Caco-2 (cell line): ENCODE measurements around the gene LEO1. TPM values are rescaled to one million over a fixed set of nuclear protein-coding genes. Genes with fewer than 3 reads are reported as not detected.
A peak's percentile ranks its signal among the peaks of the same experiment; 100 is the strongest.

Experiments
- BruUV-seq: library from RNA; stranded (reverse); fragments of 400-500 nt; replicated peaks from 2 replicates; lab custom pipeline; 2021; lab: Mats Ljungman, UMichigan
- CTCF ChIA-PET: fragments of 300-600 bp; sonication (Branson Sonifier 250); formaldehyde crosslinking; loops from one replicate; lab custom pipeline; 2022; ENCODE audit warnings: antibody characterized with exemption; lab: Charles Lee
- POLR2A ChIA-PET: fragments of 300-600 bp; sonication (Branson Sonifier 250); formaldehyde crosslinking; loops from one replicate; lab custom pipeline; 2022; ENCODE audit warnings: antibody characterized with exemption; lab: Charles Lee
- DNase-seq, 2 experiments: peaks; one replicate each; pipeline versions ENCODE4 v3.0.0 to v3.0.0-alpha.2; 2020 to 2022
- H3K27me3 ChIP-seq: replicated peaks from 2 replicates; pipeline ENCODE4 v1.6.0; 2011; ENCODE audit warnings: low read length; ENCODE audit not compliant: control insufficient read depth, insufficient read depth
- H3K36me3 ChIP-seq: 2 replicates; pipeline ENCODE4 v1.5.1; 2011; ENCODE audit warnings: low read length; ENCODE audit not compliant: control insufficient read depth, insufficient read depth
- H3K4me1 ChIP-seq: fragments of 250-450 bp; sonication (Bioruptor Pico); 2 replicates; pipeline ENCODE4 v1.5.1; 2020; ENCODE audit warnings: mild to moderate bottlenecking
- H3K4me3 ChIP-seq: 2 replicates; pipeline ENCODE4 v1.5.1; 2011; ENCODE audit warnings: low read depth, mild to moderate bottlenecking, control low read depth, low read length
- H3K9me3 ChIP-seq: fragments of 250-450 bp; sonication (Bioruptor Pico); 2 replicates; pipeline ENCODE4 v1.5.1; 2020; ENCODE audit warnings: mild to moderate bottlenecking, moderate library complexity
- H3K27ac Mint-ChIP-seq: one replicate; pipeline ENCODE4 v1.8.0; 2022; ENCODE audit warnings: mixed read lengths; ENCODE audit not compliant: unreplicated experiment
- H3K27me3 Mint-ChIP-seq: one replicate; pipeline ENCODE4 v1.8.0; 2022; ENCODE audit warnings: mixed read lengths; ENCODE audit not compliant: insufficient read depth, unreplicated experiment
- H3K36me3 Mint-ChIP-seq: one replicate; pipeline ENCODE4 v1.8.0; 2022; ENCODE audit warnings: mild to moderate bottlenecking, mixed read lengths; ENCODE audit not compliant: insufficient read depth, unreplicated experiment
- H3K4me1 Mint-ChIP-seq: one replicate; pipeline ENCODE4 v1.8.0; 2022; ENCODE audit warnings: low read depth, mixed read lengths; ENCODE audit not compliant: unreplicated experiment
- H3K4me3 Mint-ChIP-seq: one replicate; pipeline ENCODE4 v1.8.0; 2022; ENCODE audit warnings: mild to moderate bottlenecking, moderate library complexity, mixed read lengths; ENCODE audit not compliant: unreplicated experiment
- H3K9me3 Mint-ChIP-seq: one replicate; pipeline ENCODE4 v1.8.0; 2022; ENCODE audit warnings: mixed read lengths; ENCODE audit not compliant: unreplicated experiment
- intact Hi-C: fragments of 100-400 bp; cut with micrococcal nuclease; formaldehyde crosslinking; loops from one replicate; pipeline ENCODE4 v1.10.0; 2022; ENCODE audit not compliant: unreplicated experiment
- total RNA-seq: library from RNA; stranded (reverse); gene quantifications from 2 replicates; pipeline ENCODE4 v1.2.3, GENCODE V29; 2022
- TF ChIP-seq, protein P1 (sequence below), 2 experiments: fragments of 200-600 bp in 1 of 2; IDR thresholded peaks; 1 replicate in 1 of 2; 2 replicates in 1 of 2; pipeline versions ENCODE4 v1.5.1 to v1.8.0; 2011 to 2022; ENCODE audit warnings: antibody characterized with exemption in 1 of 2, control low read depth in 1 of 2, inconsistent platforms in 1 of 2, low read depth in 1 of 2, low read length in 1 of 2, mild to moderate bottlenecking in 1 of 2, moderate library complexity in 1 of 2; ENCODE audit not compliant: insufficient read depth in 1 of 2, severe bottlenecking in 1 of 2, unreplicated experiment in 1 of 2

LEO1 gene
- total RNA-seq, 1 experiment from 2014 or later, result 30.7 TPM

DNA sequence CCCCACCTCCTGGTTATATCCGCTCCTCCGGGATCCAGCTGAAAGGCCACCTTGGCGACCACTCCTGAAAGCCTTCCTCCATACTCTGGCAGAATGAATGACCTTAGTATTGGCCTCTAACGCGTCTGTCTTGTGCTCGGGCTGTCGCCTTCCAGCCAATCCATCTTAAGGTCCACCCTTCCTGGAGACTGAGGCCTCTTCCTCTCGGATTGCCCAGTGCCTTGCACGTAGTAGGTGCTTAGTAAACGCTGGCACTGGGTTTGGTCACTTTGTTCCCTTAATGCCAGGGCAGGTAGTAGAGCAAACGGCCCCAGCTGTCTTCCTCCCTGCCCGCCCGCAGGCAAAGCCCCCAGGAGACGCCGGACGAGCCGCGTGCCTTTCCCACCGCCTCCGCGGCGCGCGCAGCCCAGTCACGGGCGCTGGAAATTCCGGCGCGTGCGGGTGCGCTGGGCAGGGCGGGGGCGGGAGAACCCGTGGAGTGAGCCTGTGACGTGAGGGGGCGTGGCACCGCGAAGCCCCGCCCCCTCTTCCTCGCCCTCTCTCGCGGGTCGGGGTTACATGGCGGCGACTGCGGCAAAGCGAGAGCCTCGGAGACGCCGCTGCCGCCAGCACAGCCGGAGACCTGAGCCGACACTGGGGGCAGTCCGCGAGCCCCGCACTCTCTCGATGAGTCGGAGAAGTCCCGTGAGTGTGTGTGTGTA is 47.3 kb upstream of the LEO1 start, which contains the start of gene MAPK6:
MAPK6 (plus strand) TSS at position 527 of the 701 bp plus-strand sequence. CDS start 27,242 bp downstream, outside the sequence.
- H3K9me3 Mint-ChIP-seq, result no peaks in the 10 kb centered on the region
- Histone ChIP-seq H3K36me3 (no peaks in the 10 kb centered on the region), H3K4me3 (peak within 1 kb of the TSS; percentile 69), H3K9me3 (no peaks in the 10 kb centered on the region), H3K27me3 (no peaks in the 10 kb centered on the region), H3K4me1 (peaks cover 12% of the 10 kb centered on the region; the same call in 1 of the 2 replicates)
- intact Hi-C loops, result loop anchor here (2.0 to 5.0 kb wide), 2 partner anchors 47 to 52 kb away; partner anchors contain the start of gene LEO1
- TF ChIP-seq, protein P1, sequence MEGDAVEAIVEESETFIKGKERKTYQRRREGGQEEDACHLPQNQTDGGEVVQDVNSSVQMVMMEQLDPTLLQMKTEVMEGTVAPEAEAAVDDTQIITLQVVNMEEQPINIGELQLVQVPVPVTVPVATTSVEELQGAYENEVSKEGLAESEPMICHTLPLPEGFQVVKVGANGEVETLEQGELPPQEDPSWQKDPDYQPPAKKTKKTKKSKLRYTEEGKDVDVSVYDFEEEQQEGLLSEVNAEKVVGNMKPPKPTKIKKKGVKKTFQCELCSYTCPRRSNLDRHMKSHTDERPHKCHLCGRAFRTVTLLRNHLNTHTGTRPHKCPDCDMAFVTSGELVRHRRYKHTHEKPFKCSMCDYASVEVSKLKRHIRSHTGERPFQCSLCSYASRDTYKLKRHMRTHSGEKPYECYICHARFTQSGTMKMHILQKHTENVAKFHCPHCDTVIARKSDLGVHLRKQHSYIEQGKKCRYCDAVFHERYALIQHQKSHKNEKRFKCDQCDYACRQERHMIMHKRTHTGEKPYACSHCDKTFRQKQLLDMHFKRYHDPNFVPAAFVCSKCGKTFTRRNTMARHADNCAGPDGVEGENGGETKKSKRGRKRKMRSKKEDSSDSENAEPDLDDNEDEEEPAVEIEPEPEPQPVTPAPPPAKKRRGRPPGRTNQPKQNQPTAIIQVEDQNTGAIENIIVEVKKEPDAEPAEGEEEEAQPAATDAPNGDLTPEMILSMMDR (IDR thresholded peaks at IDR 0.05; ENCODE audit: insufficient read depth in 1 of 2, low read depth in 1 of 2, low read length in 1 of 2, severe bottlenecking in 1 of 2, unreplicated experiment in 1 of 2), result no peak
- BruUV-seq, result no TSS peak
- H3K27ac Mint-ChIP-seq, result peak within 1 kb of the TSS; percentile 96
- ChIA-PET POLR2A (no interaction called here), CTCF (no interaction called here)
- H3K4me1 Mint-ChIP-seq, result peaks cover 16% of the 10 kb centered on the region
- H3K27me3 Mint-ChIP-seq, result no peaks in the 10 kb centered on the region
- peaks cover 22% of the 10 kb centered on the region for H3K36me3 Mint-ChIP-seq
- DNase-seq, result peak; percentile 90 to 93
- peak within 1 kb of the TSS; percentile 93 for H3K4me3 Mint-ChIP-seq

DNA sequence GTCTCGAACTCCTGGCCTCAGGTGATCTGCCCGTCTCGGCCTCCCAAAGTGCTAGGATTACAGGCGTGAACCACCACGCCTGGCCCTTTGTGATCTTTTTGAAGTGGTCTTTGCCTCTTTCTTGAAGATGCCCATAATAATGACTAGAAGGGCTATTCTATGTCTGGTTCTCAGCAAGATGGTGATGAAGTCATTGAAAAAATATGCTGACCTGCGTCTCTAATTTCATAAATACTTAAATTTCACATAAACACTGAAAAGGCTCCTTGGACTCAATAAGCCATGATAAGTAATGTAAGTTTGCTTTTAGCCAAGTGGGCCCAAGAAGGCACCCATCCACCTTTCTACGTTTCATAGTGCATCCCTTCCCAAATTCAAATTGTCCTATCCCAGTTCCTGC is 46.7 kb upstream of the LEO1 start:
- H3K4me3 ChIP-seq, result peak overlapping the region; percentile 69
- intact Hi-C loops, result loop anchor here (2.0 to 5.0 kb wide), 2 partner anchors 46 to 53 kb away; partner anchors contain the start of gene LEO1

GRCh38 chr15:52016316-52016715 is 44.7 kb upstream of the LEO1 start:
- intact Hi-C loops, result loop anchor here (5.0 kb wide), 1 partner anchor 44 kb away; the partner anchor contains the start of gene LEO1
- Mint-ChIP-seq H3K36me3 (peaks cover 22% of the 10 kb centered on the region), H3K9me3 (no peaks in the 10 kb centered on the region), H3K4me3 (no peak overlapping the region), H3K27me3 (no peaks in the 10 kb centered on the region), H3K27ac (no peak overlapping the region), H3K4me1 (peaks cover 14% of the 10 kb centered on the region)
- H3K36me3 ChIP-seq, result no peaks in the 10 kb centered on the region
- TF ChIP-seq, protein P1 (IDR thresholded peaks at IDR 0.05; ENCODE audit: insufficient read depth in 1 of 2, low read depth in 1 of 2, low read length in 1 of 2, severe bottlenecking in 1 of 2, unreplicated experiment in 1 of 2), result no peak
- peaks cover 5% of the 10 kb centered on the region; the same call in 1 of the 2 replicates for H3K4me1 ChIP-seq
- H3K4me3 ChIP-seq, result no peak overlapping the region
- BruUV-seq, result no TSS peak
- POLR2A ChIA-PET, result no interaction called here
- DNase-seq, result no peak
- no peaks in the 10 kb centered on the region for H3K9me3 ChIP-seq
- CTCF ChIA-PET, result no interaction called here
- no peaks in the 10 kb centered on the region for H3K27me3 ChIP-seq

More for the DNA sequence above, 46.7 kb upstream of the LEO1 start:
- H3K4me1 ChIP-seq, result peaks cover 12% of the 10 kb centered on the region; the same call in 1 of the 2 replicates
- Mint-ChIP-seq H3K4me1 (peaks cover 16% of the 10 kb centered on the region), H3K9me3 (no peaks in the 10 kb centered on the region), H3K27ac (peak overlapping the region; percentile 96), H3K27me3 (no peaks in the 10 kb centered on the region), H3K4me3 (peak overlapping the region; percentile 90), H3K36me3 (peaks cover 22% of the 10 kb centered on the region)
- H3K36me3 ChIP-seq, result no peaks in the 10 kb centered on the region
- POLR2A ChIA-PET, result no interaction called here
- H3K9me3 ChIP-seq, result no peaks in the 10 kb centered on the region
- H3K27me3 ChIP-seq, result no peaks in the 10 kb centered on the region
- CTCF ChIA-PET, result no interaction called here
- DNase-seq, result no peak
- BruUV-seq, result TSS peak; percentile 79
- TF ChIP-seq, protein P1 (IDR thresholded peaks at IDR 0.05; ENCODE audit: insufficient read depth in 1 of 2, low read depth in 1 of 2, low read length in 1 of 2, severe bottlenecking in 1 of 2, unreplicated experiment in 1 of 2), result no peak
